Activated CD8-positive, alpha-beta memory T cell treated with anti-CD3 and anti-CD28 coated beads, Interleukin-2, amount 50 U/mL, for 24 hours (primary cell): ENCODE data around the gene MBP.

Source experiments
- DNase-seq: peaks from one replicate; pipeline ENCODE4 v3.0.0-alpha.2; 2020; ENCODE audit errors: extremely low read depth

MBP gene

GRCh38 chr18:77100751-77101355, 31.7 kb downstream of the MBP start:
- no peak for DNase-seq

DNA sequence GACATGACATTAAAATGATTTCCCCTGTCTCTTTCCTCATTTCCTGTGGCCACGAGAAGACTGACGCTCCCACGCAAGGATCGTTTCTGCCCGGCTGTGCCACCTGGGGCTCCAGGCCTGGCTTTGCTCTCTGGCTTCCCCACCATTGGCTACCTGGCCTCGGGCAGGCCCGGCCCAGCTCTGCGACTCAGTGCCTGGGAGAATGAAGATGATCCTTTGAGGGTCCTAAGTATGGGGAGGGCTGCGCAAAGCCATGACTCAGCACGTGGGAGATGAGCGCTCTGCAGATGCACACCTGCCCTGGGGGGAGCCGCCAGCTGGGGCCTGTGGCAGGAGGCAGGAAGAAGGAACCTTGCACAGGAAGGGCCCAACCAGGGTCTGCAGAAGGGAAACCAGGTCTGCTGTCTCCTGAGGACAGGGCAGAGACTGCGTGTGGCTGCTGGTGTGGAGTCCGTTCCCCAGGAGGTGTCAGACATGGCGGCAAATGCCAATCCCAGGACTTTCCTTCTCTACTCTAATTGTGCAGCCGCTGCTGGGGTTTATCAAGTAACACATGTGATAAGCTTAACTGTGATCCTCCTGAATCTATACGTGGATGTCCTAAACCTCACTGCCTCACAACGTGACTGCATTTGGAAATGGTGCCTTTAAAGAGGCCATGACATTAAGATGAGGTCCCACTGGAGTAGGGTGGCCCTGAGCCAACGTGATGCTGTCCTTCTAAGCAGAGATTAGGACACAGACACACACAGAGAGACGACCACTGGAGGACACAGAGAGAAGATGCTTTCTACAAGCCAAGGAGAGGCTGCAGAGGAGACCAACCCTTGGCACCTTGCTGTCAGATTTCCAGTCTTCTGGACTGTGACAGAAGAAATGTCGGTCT, 32.9 kb downstream of the MBP start:
- DNase-seq: no peak

DNA sequence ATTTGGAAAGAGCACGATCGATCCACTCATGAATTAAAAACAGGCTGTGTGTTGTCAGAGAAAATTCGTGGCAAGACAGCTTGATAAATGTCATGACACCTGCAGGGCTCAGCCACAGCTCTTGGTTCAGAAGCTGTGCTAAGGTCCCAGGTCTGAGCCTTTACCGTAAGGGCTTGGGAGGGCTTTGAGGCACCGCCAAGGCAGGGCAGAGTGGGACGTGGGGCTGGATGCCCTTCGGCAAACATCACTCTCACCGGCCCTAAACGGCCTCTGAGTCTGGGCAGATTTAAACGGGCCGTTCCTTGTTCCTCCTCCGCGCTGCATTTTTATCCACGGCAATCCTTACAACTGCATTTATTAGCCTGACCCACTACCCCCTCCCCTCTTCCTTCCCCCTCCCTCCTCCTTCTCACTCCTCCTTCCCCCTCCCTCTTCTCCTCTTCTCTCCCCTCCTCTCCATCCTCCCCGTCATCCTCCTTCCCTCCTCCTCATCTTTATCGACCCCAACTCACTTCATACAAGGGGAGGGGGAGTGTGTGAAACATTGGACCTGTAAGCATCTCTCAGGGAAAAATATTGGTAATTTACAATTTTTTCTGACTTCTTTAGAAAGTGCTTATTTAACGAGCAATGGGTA, 33.9 kb downstream of the MBP start:
- no peak for DNase-seq

GRCh38 chr18:77098029-77098428, 34.6 kb downstream of the MBP start:
- no peak for DNase-seq

DNA sequence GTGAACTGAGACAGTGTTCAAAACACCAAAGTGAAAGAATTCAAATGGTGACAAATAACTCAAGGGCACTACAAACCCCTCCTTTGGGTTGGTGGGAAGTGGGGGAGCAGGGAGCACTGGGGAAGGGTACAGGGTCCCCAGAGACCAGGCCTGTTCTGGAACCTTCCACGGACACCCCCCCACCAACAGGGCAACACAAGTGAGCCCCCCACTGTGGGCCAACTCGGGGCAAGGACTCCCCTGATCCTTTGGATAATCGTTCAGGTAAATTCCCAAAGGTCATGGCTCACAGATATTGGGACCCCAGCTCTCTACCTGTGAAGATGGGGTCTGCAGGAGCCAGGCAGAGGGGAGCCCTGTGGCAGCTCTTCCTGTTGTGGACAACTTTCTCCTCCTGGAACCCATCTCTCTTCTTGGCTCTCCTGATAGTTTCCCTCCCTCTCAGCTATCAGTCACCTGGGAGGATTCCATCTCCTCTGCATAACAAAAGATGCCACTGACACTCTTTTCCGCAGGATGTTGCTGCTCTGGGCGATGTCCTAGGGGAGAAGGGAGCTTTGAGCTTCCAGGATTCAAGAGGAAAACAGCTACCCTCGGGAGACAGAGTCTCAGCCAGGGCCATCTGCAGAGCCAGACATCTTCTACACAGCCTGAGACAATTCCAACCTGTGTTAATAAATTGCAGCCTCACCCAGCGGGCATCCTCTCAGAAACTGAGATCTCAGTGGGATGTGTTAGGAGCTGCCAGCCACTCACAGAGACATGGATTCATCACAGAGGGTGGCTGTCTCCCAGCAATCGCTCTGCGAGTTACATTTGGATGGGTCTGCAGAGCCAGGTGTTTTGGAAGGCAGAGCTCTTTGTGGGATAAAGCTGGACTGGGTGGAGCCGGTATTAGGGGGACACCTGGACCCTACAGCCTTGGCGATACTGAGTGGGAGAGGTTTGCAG, 35.4 kb downstream of the MBP start:
- DNase-seq: no peak

- no peak for DNase-seq
These were observed 36.9 kb downstream of the MBP start for GRCh38 chr18:77095391-77096371.

- no peak for DNase-seq
These were observed 39.0 kb downstream of the MBP start for GRCh38 chr18:77093586-77093985.

DNA sequence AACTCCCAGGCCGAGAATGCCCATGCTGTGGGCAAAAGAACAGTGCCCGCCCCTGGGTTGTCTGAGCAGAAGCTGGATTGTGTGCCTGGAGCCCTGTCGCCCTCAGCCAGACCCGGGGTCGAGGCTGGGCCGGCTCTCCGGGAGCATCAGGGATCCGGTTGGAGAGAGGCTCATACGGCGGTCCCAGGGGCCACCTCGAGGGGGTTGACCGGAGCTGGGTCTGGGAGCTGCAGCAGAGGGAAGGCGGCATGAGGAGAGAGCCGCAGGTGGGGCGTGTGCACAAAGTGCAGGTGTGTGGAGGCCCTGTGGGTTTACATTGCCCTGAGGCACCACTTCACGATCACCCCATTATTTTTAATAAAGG, 39.5 kb downstream of the MBP start:
- DNase-seq: no peak

DNA sequence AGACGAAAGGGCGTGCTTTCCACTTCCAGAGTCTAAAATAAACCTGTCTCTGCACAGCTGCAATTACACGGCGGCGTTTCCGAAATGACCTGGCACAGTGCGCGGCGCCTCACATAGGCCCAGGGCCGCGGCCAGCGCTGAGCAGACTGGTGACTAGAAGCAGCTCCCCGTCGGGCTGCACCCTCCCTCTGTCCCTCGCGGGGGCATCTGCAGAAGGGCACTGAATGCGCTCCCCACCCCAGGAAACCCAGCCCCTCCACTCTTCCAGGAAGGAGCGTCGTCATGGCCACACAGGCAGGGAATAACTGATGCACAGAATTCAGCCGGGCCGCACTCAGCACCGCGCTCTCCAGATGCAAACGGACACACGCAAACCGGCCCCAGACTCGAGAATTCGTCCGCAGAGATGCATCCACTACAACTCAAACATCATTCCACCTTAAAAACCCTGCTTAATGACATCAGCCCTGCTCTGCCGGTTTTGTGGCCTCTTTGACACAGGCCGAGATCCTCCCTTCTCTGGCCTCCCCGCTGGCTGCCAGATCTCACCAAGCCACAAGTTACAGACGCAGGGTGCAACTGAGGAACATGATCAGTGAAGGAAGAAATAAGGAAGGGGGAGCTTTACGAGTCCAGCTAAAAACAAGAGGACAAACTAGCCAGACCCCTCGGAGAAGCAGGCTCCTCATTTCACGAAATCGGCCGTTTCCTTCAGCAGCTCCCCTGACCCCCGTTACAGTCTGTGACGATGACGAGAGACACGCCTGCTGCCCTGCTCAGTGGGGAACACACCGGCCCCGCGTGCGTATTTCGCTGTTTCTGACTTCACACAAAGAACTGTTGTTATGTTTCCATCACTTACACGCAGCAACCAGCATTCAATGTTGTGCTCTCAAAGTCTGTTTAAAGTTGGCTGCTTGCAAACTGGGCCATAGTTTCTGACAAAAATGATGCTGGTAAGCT, 40.2 kb downstream of the MBP start:
- no peak for DNase-seq

DNA sequence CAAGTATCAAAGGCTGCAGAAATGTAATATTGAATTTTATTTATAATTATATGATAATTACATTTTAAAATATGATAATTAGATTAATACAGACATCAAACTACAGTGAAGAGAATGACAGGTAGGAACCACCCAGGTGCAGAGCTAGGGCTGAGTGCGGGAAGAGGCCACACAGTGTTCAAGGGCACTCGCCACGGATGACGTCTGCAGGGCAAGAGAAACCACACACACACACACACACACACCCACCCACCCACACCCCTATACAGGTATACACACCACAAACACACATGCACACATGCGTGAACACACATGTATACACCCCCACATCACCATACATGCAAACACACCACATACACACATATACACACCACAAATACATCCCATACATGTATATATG, 41.2 kb downstream of the MBP start:
- no peak for DNase-seq

GRCh38 chr18:77090546-77091174, 41.9 kb downstream of the MBP start:
- DNase-seq: no peak

- no peak for DNase-seq
These were observed 42.8 kb downstream of the MBP start for GRCh38 chr18:77089723-77090285.

DNA sequence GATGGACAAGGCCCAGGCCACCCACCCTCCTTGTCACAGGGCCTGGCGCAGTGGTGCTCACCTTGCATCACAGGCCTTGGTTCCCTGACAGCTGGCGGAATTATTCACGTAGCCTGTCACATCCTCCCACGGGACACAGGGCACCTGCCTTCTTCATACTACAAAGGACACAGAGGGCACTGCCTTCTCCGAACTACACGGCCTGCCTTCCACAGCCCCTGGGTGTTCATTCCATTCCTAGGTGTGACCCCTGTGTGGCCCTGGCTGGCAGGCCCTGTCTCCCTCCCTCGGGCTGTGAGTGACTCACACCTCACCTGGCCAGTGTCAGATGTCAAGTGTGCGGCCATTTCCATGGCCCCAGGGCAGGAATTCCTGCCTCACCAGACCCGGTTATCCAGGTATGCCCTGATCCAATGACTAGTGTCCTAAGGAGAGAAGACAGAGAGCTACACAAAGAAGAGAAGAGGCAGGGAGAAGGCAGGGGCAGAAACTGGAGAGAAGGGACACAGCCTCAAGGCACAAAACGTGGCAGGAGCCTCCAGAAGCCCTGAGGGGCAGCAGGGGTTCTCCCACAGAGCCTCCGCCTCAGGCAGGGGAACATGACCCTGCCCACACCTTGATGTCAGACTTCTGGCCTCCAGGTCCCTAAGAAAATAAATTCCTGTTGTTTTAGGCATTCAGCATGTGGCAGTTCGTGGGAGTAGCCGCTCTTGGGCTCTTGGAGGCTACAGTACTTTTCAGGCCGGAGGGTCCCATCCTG, 43.4 kb downstream of the MBP start:
- no peak for DNase-seq

GRCh38 chr18:77087393-77088141, 45.0 kb downstream of the MBP start:
- no peak for DNase-seq

DNA sequence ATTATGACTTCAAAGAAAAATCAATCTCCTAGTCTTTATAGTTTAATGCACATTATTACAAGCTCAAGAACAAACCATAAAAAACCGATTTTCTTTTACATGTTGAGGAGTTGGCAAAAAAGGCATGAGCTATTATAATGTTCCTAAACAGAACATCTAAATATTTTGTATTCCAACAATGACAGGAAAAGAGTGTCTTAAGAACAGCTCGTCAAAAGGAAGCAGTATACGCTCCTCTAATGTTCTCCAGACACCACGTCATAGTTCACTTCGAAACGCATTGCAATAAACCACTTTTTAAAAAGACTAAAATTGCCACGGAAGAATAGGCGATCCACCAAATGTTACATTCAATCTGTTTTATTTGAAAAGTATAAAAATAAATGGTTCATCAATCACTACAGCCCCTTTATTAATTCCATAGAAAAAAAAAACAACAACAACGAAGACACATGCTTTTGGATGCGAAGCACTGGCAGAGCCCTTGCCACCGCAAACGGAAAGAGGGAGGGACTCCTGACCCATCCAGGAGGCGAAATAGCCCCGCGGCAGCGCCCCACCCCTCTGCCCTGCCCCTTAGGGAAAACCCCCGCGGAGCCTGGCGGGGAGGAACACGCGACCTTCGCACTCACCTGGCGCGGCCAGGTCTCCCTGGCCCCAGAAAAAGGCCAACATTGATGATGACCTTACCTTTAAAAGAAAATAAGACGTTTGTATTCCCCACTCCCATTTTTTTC, 45.8 kb downstream of the MBP start:
- DNase-seq: no peak

- no peak for DNase-seq
These were observed 46.5 kb downstream of the MBP start for GRCh38 chr18:77086034-77086433.

DNA sequence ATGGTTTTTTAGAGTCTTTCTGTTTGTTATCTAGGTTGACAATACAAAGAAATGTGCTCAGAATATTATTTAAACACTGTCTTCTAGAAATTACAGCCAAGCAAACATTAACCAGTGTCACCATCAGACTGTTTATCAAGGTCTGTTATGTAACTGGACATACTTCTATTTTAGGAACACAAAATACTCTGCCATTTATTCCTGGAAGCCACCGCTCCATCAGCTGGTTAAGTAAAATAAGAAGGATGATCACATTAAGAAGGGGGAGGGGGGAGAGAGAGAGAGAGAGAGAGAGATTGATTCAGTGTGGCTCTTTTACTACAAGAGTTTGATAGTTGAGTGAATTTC, 47.9 kb downstream of the MBP start:
- DNase-seq: no peak
